Measurements from ENCODE around the gene F2RL2. TPM values are rescaled to one million over a fixed set of nuclear protein-coding genes. Genes with fewer than 3 reads are reported as not detected.
A peak's percentile ranks its signal among the peaks of the same experiment; 100 is the strongest.

F2RL2 gene
- 1 to 10 TPM in 1 of 7 donors, under 1 TPM in 5, not detected in 1; 0.11 to 1.5 (median 0.40) TPM for total RNA-seq
- polyA plus RNA-seq, result under 1 TPM; 0.04 to 0.08 (median 0.06) TPM
- long read RNA-seq, donor 1, result 0 reads
- long read RNA-seq, donor 2, result 0 reads

GRCh38 chr5:76622973-76623596 lies at the start of gene F2RL2:
Gene F2RL2 (minus strand): TSS chr5:76623403. CDS start chr5:76623230, 173 bp downstream.
- Histone ChIP-seq H3K27ac (no peak within 1 kb of the TSS), H3K9me3 (no peaks in the 10 kb centered on the region), H3K36me3 (peaks cover 0 to 14% (median 4%) of the 10 kb centered on the region in 6 donors), H3K4me3 (no peak within 1 kb of the TSS), H3K4me1 (peaks cover 2 to 39% (median 14%) of the 10 kb centered on the region in 6 donors), H3K27me3 (replicated peaks in 1 of 7) (no peaks in the 10 kb centered on the region)
- 23 to 47% (median 33%) methylated on average over 7 of the region's 7 CpGs for whole genome bisulfite sequencing, 5 donors
- intact Hi-C loops (cut with DNase I; ENCODE audit: low total_unique reads), result no loop called here
- TF ChIP-seq CTCF (IDR thresholded peaks at IDR 0.05 in 8 of 11, conservative IDR thresholded peaks at IDR 0.05 in 3 of 11) (no peak), POLR2AphosphoS5 (IDR thresholded peaks at IDR 0.05) (no peak)
- no peak for DNase-seq

- WGBS, 5 donors, result 66 to 92% (median 74%) methylated on average over 2 of the region's 2 CpGs
- TF ChIP-seq POLR2AphosphoS5 (IDR thresholded peaks at IDR 0.05) (no peak), POLR2A (IDR thresholded peaks at IDR 0.05) (no peak), CTCF (IDR thresholded peaks at IDR 0.05 in 8 of 11, conservative IDR thresholded peaks at IDR 0.05 in 3 of 11) (no peak)
- no peaks in the 10 kb centered on the region for H3K4me1 ChIP-seq
- intact Hi-C loops (cut with DNase I; ENCODE audit: low total_unique reads), result no loop called here
- no peak overlapping the region for H3K4me3 ChIP-seq
- no peak for DNase-seq
- peaks cover 0 to 96% (median 23%) of the 10 kb centered on the region in 6 donors for H3K36me3 ChIP-seq
- no peaks in the 10 kb centered on the region for H3K9me3 ChIP-seq
- H3K27ac ChIP-seq, result peak overlapping the region in 1 of 8 donors; percentile 5
- H3K27me3 ChIP-seq (replicated peaks in 1 of 7), result no peaks in the 10 kb centered on the region
These were observed 49.0 kb upstream of the F2RL2 start for GRCh38 chr5:76672242-76672641.

- Histone ChIP-seq H3K4me3 (no peak overlapping the region), H3K27ac (no peak overlapping the region), H3K9me3 (no peaks in the 10 kb centered on the region), H3K4me1 (no peaks in the 10 kb centered on the region), H3K36me3 (peaks cover 0 to 98% (median 20%) of the 10 kb centered on the region in 6 donors), H3K27me3 (replicated peaks in 1 of 7) (no peaks in the 10 kb centered on the region)
- intact Hi-C loops (cut with DNase I; ENCODE audit: low total_unique reads), result no loop called here
- no peak for DNase-seq
- no peak for TF ChIP-seq CTCF (IDR thresholded peaks at IDR 0.05 in 8 of 11, conservative IDR thresholded peaks at IDR 0.05 in 3 of 11)
- no peak for TF ChIP-seq POLR2A (IDR thresholded peaks at IDR 0.05)
- no peak for TF ChIP-seq POLR2AphosphoS5 (IDR thresholded peaks at IDR 0.05)
- 62 to 84% (median 72%) methylated on average over 3 of the region's 3 CpGs for WGBS, 5 donors
These were observed 47.3 kb upstream of the F2RL2 start for GRCh38 chr5:76670508-76670907.

- no peak for DNase-seq
- Histone ChIP-seq H3K4me3 (no peak overlapping the region), H3K4me1 (no peaks in the 10 kb centered on the region), H3K9me3 (no peaks in the 10 kb centered on the region), H3K27me3 (replicated peaks in 1 of 7) (no peaks in the 10 kb centered on the region), H3K27ac (no peak overlapping the region), H3K36me3 (peaks cover 0 to 98% (median 15%) of the 10 kb centered on the region in 6 donors)
- 94 to 98% (median 96%) methylated on average over 5 of the region's 5 CpGs for WGBS, 5 donors
- TF ChIP-seq POLR2AphosphoS5 (IDR thresholded peaks at IDR 0.05), result no peak
- no peak for TF ChIP-seq POLR2A (IDR thresholded peaks at IDR 0.05)
- no peak for TF ChIP-seq CTCF (IDR thresholded peaks at IDR 0.05 in 8 of 11, conservative IDR thresholded peaks at IDR 0.05 in 3 of 11)
- intact Hi-C loops (cut with DNase I; ENCODE audit: low total_unique reads), result no loop called here
These were observed 46.0 kb upstream of the F2RL2 start for GRCh38 chr5:76669245-76669644.

Data from spleen (tissue), 13 donors.